ENCODE data around the gene VSIG10. TPM values are rescaled to one million over a fixed set of nuclear protein-coding genes. Genes with fewer than 3 reads are reported as not detected.

The VSIG10 gene
- total and polyA plus RNA-seq, 2 of the 13 experiments (the other 11 are each of a cell fraction or from before 2014, with no cell fraction given) = 25.6 to 42.5 TPM

DNA sequence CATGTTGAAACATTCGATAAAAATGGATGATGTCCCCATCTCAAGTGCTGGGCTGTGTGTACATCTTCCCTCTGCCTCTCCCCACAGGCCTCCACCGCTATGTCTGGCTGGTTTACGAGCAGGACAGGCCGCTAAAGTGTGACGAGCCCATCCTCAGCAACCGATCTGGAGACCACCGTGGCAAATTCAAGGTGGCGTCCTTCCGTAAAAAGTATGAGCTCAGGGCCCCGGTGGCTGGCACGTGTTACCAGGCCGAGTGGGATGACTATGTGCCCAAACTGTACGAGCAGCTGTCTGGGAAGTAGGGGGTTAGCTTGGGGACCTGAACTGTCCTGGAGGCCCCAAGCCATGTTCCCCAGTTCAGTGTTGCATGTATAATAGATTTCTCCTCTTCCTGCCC, 40.7 kb upstream of the VSIG10 start:
- in situ Hi-C loops (cut with HindIII; ENCODE audit: extremely low pct_ligation_motif_present, low pct_unique_long_range_greater_than_20kb) = no loop called here
- CTCF ChIA-PET (ENCODE audit: low intra/inter-chr PET ratio, low total read pairs) = no interaction called here
- FAIRE-seq (no peak), ATAC-seq (no peak), DNase-seq (ENCODE audit: low spot score) (no peak)
- POLR2A ChIA-PET = interaction anchor here (1.5 kb wide), 1 partner anchor 23 kb away, joined by 5 read pairs; no protein-coding TSS in a partner anchor
- H3K9me3 ChIP-seq (ENCODE audit: low read length) = no peaks in the 10 kb centered on the region
- BruUV-seq (replicated peaks) = no TSS peak
- no peaks in the 10 kb centered on the region for H3K27me3 ChIP-seq (ENCODE audit: control insufficient read depth in 1 of 2, insufficient read depth in 2 of 2, low read length in 2 of 2)
- intact Hi-C loops (cut with micrococcal nuclease; ENCODE audit: unreplicated experiment) = no loop called here
- peaks cover 25% of the 10 kb centered on the region for H3K79me2 ChIP-seq (ENCODE audit: insufficient read depth, low read length)
- peaks cover 55% of the 10 kb centered on the region for H3K4me1 ChIP-seq (ENCODE audit: insufficient read depth, low read length)
- WGBS (ENCODE audit: low lambda C conversion rate) = 95% methylated on average over 12 of the region's 13 CpGs
- H3K27ac ChIP-seq (ENCODE audit: extremely low read length, insufficient read depth, low read length) = no peak overlapping the region
- no peak overlapping the region for H2AFZ ChIP-seq (ENCODE audit: low read length)
- H4K20me1 ChIP-seq (ENCODE audit: insufficient read depth, low read length) = peaks cover 30% of the 10 kb centered on the region
- no peak overlapping the region for H3K4me3 ChIP-seq (replicated peaks in 1 of 3; ENCODE audit: insufficient read depth in 1 of 3, low read depth in 2 of 3, low read length in 3 of 3)
- TF ChIP-seq HES4 (CRISPR knock-in tag; IDR thresholded peaks at IDR 0.05; ENCODE audit: borderline replicate concordance) (no peak), POLR2G (IDR thresholded peaks at IDR 0.05; ENCODE audit: low read depth, low read length) (peak; percentile 18; the same call in 1 of the 2 replicates), AGO2 (optimal IDR thresholded peaks at IDR 0.05; ENCODE audit: low read depth, low read length) (peak; percentile 40), RBFOX2 (IDR thresholded peaks at IDR 0.05; ENCODE audit: low read depth, low read length) (peak; percentile 51; the same call in 1 of the 2 replicates)
- H3K36me3 ChIP-seq (replicated peaks in 1 of 2; ENCODE audit: control insufficient read depth in 1 of 2, insufficient read depth in 2 of 2, low read length in 2 of 2) = peaks cover 37 to 72% of the 10 kb centered on the region in 2 experiments
- H3K4me2 ChIP-seq (ENCODE audit: low read depth, low read length) = no peak overlapping the region
- H3K9ac ChIP-seq (ENCODE audit: insufficient read depth, low read depth, low read length) = no peak overlapping the region

DNA sequence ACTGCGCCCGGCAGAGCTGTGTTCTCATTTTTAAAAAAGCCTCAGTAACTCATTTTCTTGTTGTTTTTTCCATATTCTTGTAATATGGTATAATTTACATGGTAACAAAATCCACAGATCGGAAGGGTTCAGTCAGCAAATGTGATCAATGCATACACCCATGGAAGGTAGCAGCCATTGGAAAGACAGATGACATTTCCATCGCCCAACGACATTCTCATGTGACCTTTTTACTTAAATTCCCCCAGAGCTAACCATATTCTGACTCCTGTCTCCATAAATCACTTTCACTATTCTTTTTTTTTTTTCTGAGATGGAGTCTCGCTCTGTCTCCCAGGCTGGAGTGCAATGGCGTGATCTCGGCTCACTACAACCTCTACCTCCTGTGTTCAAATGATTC, 37.0 kb upstream of the VSIG10 start:
- Histone ChIP-seq H3K4me1 (ENCODE audit: insufficient read depth, low read length) (peaks cover 72% of the 10 kb centered on the region), H3K9ac (ENCODE audit: insufficient read depth, low read depth, low read length) (no peak overlapping the region), H3K4me2 (ENCODE audit: low read depth, low read length) (no peak overlapping the region), H3K79me2 (ENCODE audit: insufficient read depth, low read length) (peaks cover 53% of the 10 kb centered on the region), H3K27me3 (ENCODE audit: control insufficient read depth in 1 of 2, insufficient read depth in 2 of 2, low read length in 2 of 2) (no peaks in the 10 kb centered on the region), H3K4me3 (replicated peaks in 1 of 3; ENCODE audit: insufficient read depth in 1 of 3, low read depth in 2 of 3, low read length in 3 of 3) (no peak overlapping the region), H4K20me1 (ENCODE audit: insufficient read depth, low read length) (peaks cover 50% of the 10 kb centered on the region), H3K9me3 (ENCODE audit: low read length) (no peaks in the 10 kb centered on the region), H3K27ac (ENCODE audit: extremely low read length, insufficient read depth, low read length) (no peak overlapping the region), H2AFZ (ENCODE audit: low read length) (no peak overlapping the region), H3K36me3 (replicated peaks in 1 of 2; ENCODE audit: control insufficient read depth in 1 of 2, insufficient read depth in 2 of 2, low read length in 2 of 2) (peaks cover 30 to 63% of the 10 kb centered on the region in 2 experiments)
- BruUV-seq (replicated peaks) = no TSS peak
- ChIA-PET CTCF (ENCODE audit: low intra/inter-chr PET ratio, low total read pairs) (no interaction called here), POLR2A (interaction anchor here (2.6 to 9.3 kb wide), 3 partner anchors 15 to 36 kb away, joined by 10 to 126 read pairs (median 103); partner anchors contain the start of gene VSIG10)
- 97% methylated on average over 8 of the region's 8 CpGs for WGBS (ENCODE audit: low lambda C conversion rate)
- in situ Hi-C loops (cut with HindIII; ENCODE audit: extremely low pct_ligation_motif_present, low pct_unique_long_range_greater_than_20kb) (no loop called here), intact Hi-C loops (cut with micrococcal nuclease; ENCODE audit: unreplicated experiment) (no loop called here)
- DNase-seq (ENCODE audit: low spot score) (no peak), FAIRE-seq (no peak), ATAC-seq (no peak)
- TF ChIP-seq MIER2 (CRISPR knock-in tag; IDR thresholded peaks at IDR 0.05) (no peak), ZNF317 (CRISPR knock-in tag; IDR thresholded peaks at IDR 0.05) (peak; percentile 74; the same call in 1 of the 2 replicates), ELF4 (CRISPR knock-in tag; IDR thresholded peaks at IDR 0.05; ENCODE audit: borderline replicate concordance) (no peak), ZNF350 (CRISPR knock-in tag; IDR thresholded peaks at IDR 0.05; ENCODE audit: borderline replicate concordance, low read depth) (no peak), HNRNPUL1 (IDR thresholded peaks at IDR 0.05; ENCODE audit: low read depth, low read length) (no peak), POLR2G (IDR thresholded peaks at IDR 0.05; ENCODE audit: low read depth, low read length) (0 out of 2 replicates have a peak, but pooled peaks have one; percentile 12), KDM5B (CRISPR knock-in tag; IDR thresholded peaks at IDR 0.05; ENCODE audit: borderline replicate concordance) (no peak)
- TF ChIP-seq, protein P1, sequence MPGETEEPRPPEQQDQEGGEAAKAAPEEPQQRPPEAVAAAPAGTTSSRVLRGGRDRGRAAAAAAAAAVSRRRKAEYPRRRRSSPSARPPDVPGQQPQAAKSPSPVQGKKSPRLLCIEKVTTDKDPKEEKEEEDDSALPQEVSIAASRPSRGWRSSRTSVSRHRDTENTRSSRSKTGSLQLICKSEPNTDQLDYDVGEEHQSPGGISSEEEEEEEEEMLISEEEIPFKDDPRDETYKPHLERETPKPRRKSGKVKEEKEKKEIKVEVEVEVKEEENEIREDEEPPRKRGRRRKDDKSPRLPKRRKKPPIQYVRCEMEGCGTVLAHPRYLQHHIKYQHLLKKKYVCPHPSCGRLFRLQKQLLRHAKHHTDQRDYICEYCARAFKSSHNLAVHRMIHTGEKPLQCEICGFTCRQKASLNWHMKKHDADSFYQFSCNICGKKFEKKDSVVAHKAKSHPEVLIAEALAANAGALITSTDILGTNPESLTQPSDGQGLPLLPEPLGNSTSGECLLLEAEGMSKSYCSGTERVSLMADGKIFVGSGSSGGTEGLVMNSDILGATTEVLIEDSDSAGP (CRISPR knock-in tag; IDR thresholded peaks at IDR 0.05; ENCODE audit: borderline replicate concordance) = no peak
- TF ChIP-seq, protein P2, sequence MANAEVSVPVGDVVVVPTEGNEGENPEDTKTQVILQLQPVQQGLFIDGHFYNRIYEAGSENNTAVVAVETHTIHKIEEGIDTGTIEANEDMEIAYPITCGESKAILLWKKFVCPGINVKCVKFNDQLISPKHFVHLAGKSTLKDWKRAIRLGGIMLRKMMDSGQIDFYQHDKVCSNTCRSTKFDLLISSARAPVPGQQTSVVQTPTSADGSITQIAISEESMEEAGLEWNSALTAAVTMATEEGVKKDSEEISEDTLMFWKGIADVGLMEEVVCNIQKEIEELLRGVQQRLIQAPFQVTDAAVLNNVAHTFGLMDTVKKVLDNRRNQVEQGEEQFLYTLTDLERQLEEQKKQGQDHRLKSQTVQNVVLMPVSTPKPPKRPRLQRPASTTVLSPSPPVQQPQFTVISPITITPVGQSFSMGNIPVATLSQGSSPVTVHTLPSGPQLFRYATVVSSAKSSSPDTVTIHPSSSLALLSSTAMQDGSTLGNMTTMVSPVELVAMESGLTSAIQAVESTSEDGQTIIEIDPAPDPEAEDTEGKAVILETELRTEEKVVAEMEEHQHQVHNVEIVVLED (CRISPR knock-in tag; IDR thresholded peaks at IDR 0.05; ENCODE audit: borderline replicate concordance) = no peak
